Measurements from ENCODE around the gene XPNPEP2.

XPNPEP2 gene

DNA sequence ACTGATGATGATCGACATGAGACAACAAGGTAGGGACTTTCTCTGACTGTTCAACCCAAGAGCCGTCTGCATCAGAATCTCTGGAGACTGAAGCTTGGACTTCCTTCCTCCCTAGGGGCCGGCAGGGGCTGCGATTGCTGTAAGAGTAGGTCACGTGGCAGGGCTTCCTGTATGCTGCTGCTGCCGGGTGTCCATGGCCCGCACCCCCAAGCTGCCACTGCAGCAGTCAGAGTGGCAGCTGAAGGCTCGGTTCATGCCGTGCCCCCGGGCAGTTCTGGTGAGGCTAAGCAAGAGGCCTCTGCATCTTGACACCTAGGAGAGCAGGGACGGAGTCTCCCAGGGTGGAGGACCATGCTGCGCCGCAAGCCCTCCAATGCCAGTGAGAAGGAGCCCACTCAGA lies 41.0 kb downstream of the XPNPEP2 start, which contains the start of gene SASH3:
Gene SASH3, plus strand, starts transcription at position 203 of the 400 bp plus-strand sequence. Its CDS starts 149 bp downstream, at position 352.
- TF ChIP-seq, protein P1, sequence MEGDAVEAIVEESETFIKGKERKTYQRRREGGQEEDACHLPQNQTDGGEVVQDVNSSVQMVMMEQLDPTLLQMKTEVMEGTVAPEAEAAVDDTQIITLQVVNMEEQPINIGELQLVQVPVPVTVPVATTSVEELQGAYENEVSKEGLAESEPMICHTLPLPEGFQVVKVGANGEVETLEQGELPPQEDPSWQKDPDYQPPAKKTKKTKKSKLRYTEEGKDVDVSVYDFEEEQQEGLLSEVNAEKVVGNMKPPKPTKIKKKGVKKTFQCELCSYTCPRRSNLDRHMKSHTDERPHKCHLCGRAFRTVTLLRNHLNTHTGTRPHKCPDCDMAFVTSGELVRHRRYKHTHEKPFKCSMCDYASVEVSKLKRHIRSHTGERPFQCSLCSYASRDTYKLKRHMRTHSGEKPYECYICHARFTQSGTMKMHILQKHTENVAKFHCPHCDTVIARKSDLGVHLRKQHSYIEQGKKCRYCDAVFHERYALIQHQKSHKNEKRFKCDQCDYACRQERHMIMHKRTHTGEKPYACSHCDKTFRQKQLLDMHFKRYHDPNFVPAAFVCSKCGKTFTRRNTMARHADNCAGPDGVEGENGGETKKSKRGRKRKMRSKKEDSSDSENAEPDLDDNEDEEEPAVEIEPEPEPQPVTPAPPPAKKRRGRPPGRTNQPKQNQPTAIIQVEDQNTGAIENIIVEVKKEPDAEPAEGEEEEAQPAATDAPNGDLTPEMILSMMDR (IDR thresholded peaks at IDR 0.05; ENCODE audit: insufficient read depth, missing control alignments) = no peak
- FAIRE-seq (no peak), DNase-seq (ENCODE audit: insufficient read length, low spot score) (no peak)

DNA sequence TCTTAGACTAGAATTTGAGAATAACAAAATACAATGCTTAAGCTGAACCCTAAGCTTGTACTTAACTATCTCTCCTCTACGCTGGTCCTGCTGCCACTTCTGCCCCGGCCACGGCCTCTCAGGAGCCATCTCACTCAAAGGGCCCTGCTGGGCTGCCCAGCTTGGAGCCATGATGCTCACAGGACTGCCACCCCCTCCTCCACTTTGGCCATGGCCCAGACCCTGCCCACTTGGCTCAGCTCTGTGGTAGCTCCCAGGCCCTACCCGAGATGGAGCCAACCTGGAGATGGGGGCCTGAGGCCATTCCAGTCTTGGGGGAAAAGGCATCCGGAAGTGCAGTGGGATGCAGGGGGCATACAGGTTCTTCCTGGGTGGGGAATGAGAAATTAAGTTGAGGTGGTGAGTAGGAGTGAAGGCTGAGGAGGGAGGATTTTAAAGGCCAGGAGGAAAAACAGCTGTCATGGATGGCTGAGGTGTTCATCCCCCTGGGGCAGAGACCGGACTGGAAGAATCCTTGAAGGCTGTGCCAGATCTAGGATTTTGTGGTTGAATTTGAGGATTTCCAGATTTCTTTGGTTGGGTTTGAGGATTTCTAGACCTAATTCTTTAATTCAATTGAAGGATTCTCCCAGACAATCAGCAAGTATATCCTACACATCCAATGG lies 41.8 kb downstream of the XPNPEP2 start:
- FAIRE-seq (no peak), DNase-seq (ENCODE audit: insufficient read length, low spot score) (no peak)
- TF ChIP-seq, protein P1 (IDR thresholded peaks at IDR 0.05; ENCODE audit: insufficient read depth, missing control alignments) = no peak

DNA sequence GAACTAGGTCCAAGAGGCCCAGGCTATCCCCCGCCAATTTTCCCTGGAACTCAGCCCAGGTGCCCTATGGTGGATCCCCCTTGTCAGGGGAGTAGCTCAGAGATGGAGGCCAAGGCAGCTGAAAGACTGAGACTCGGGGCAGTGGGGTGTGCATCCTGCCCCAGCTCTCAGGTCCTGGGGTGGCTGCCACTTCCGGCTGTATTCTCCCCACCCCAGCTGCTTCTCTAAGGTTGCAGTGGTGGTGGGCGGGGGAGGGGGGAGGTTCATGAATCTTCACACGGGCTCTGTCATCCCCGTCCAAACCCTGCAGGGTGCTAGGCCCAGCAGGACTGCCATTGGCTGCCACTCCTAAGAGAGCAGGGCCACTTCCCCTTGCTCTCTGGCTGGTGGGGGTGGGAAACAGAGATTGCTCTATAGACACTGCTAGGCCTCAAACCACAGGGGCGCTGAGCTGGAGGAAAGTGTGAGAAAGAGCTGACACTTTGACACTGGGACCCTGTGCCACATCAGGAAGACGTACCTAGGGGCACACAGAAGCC lies 42.4 kb downstream of the XPNPEP2 start:
- no peak for DNase-seq (ENCODE audit: insufficient read length, low spot score)
- FAIRE-seq = no peak
- TF ChIP-seq, protein P1 (IDR thresholded peaks at IDR 0.05; ENCODE audit: insufficient read depth, missing control alignments) = no peak

DNA sequence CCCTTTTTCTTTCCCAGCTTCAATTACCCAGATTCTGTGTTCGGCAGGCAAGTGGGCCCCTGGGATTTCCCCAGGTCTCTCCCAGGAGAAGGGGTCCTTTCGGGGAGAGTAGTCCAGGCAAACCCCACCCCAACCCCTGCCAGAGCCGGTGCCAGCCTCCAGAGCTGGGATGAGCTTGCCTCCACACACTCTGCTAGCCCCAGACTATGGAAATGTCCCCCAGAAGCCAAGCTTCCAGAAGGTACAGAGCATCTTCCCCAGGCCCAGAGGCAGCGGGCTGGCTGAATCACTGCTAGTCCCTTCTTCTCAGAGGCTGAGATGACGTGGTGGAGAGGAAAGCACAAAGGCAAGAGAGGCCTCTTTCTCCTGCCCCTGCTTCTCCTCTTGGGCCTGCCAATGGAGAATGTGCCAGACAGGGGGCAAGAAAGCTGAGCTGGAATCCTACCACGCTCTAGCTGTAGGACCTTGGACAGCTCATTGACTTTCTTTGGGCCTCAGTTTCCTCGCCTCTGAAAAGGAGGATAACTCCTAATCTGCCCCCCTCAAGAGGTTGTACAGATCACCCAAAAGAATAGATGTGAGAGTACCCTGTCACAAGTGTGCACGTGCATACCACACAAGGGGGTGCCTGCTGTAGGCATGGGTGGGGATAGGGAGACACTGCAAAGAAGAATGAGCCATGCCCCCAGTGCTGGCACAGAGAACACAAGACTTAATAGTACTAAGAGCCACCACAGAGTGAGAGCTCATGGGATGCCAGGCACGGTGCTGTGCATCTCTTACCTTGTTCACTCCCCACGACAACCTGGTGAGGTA lies 43.1 kb downstream of the XPNPEP2 start:
- FAIRE-seq (no peak), DNase-seq (ENCODE audit: insufficient read length, low spot score) (no peak)
- TF ChIP-seq, protein P1 (IDR thresholded peaks at IDR 0.05; ENCODE audit: insufficient read depth, missing control alignments) = no peak

DNA sequence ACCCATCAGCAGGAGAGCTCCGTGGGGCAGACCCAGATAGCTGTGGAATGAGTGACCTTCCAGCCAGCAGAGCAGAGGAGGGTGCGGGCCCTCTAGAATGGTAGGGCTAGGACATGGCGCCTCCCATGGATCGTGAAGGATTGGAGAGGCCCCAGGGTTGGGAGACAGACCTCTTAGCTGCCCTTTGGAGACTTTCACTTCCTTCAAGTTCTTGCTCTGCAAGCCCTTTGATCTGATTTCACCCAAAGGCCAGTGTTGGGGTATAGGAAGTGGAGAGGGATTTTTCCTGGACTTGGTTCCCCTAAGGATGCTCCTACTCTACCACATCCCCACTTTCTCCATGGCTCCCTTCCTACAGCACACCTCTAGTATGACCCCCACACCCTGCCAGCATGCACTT lies 43.9 kb downstream of the XPNPEP2 start:
- FAIRE-seq = no peak
- DNase-seq (ENCODE audit: insufficient read length, low spot score) = no peak
- TF ChIP-seq, protein P1 (IDR thresholded peaks at IDR 0.05; ENCODE audit: insufficient read depth, missing control alignments) = no peak

DNA sequence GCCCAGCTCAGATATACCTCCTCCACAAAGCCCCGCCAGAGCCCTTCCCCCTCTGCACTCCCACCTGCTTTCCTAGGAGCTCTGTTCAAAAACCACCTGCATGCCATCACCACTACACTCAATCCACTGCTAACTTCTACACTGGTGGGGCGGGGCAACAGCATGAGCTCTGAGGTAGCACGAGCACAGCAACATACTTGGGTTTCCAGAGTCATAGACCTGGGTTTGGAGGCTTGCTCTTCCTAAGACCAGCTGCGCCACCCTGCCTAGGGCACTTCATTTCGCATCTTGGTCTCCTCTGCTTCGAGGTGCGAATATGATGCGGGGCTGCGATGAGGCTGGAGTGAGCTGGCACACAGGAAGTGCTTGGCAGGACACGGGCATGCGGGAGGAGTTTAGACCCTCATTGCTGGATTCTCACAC lies 44.5 kb downstream of the XPNPEP2 start:
- DNase-seq (ENCODE audit: insufficient read length, low spot score) (no peak), FAIRE-seq (no peak)
- TF ChIP-seq, protein P1 (IDR thresholded peaks at IDR 0.05; ENCODE audit: insufficient read depth, missing control alignments) = no peak
